Liver (tissue), 9 donors: ENCODE results near the gene ZDHHC6. TPM values are rescaled to one million over a fixed set of nuclear protein-coding genes. Genes with fewer than 3 reads are reported as not detected.

Experiments
- DNase-seq: peaks from one replicate; pipeline ENCODE4 v3.0.0-alpha.2; 2017; ENCODE audit warnings: low spot score
- H3K27ac ChIP-seq, 2 donors: one replicate each; pipeline ENCODE4 v1.7.0; 2013; ENCODE audit warnings: inconsistent platforms in 2 of 2, low read length in 2 of 2, control low read depth in 1 of 2, low read depth in 1 of 2, mild to moderate bottlenecking in 1 of 2
- H3K27me3 ChIP-seq, 4 donors: one replicate each; pipeline versions ENCODE4 v1.6.1 to v1.7.0; 2013; ENCODE audit warnings: low read length in 3 of 4, inconsistent platforms in 1 of 4, mild to moderate bottlenecking in 1 of 4, moderate library complexity in 1 of 4; ENCODE audit not compliant: control insufficient read depth in 4 of 4, insufficient read depth in 4 of 4
- H3K36me3 ChIP-seq, 4 donors: one replicate each; pipeline versions ENCODE4 v1.6.1 to v1.7.0; 2013; ENCODE audit warnings: low read length in 3 of 4, mild to moderate bottlenecking in 3 of 4, low read depth in 1 of 4, moderate library complexity in 1 of 4; ENCODE audit not compliant: control insufficient read depth in 4 of 4, insufficient read depth in 3 of 4
- H3K4me1 ChIP-seq, 4 donors: one replicate each; pipeline versions ENCODE4 v1.6.1 to v1.7.0; 2013; ENCODE audit warnings: low read length in 3 of 4, mild to moderate bottlenecking in 3 of 4, moderate library complexity in 1 of 4; ENCODE audit not compliant: control insufficient read depth in 4 of 4, insufficient read depth in 4 of 4
- H3K4me3 ChIP-seq, 3 donors: one replicate each; pipeline versions ENCODE4 v1.6.1 to v1.7.0; 2013; ENCODE audit warnings: low read length in 3 of 3, control low read depth in 1 of 3, low read depth in 1 of 3, mild to moderate bottlenecking in 1 of 3
- H3K9ac ChIP-seq, 2 donors: one replicate each; pipeline ENCODE4 v1.7.0; 2013; ENCODE audit warnings: low read length in 2 of 2, mild to moderate bottlenecking in 2 of 2, moderate library complexity in 2 of 2, control low read depth in 1 of 2, low read depth in 1 of 2
- H3K9me3 ChIP-seq, 4 donors: one replicate each; pipeline versions ENCODE4 v1.6.1 to v1.7.0; 2013; ENCODE audit warnings: low read length in 3 of 4; ENCODE audit not compliant: control insufficient read depth in 4 of 4
- ATF3 ChIP-seq: IDR thresholded peaks from 2 replicates; pipeline ENCODE4 v1.6.1; 2016; ENCODE audit warnings: antibody characterized with exemption
- CTCF ChIP-seq: fragments of 150-350 bp; IDR thresholded peaks from 2 replicates; pipeline ENCODE4 v1.5.1; 2017; ENCODE audit warnings: improper control_type of control experiment, low read depth, low read length; ENCODE audit not compliant: missing input control
- EGR1 ChIP-seq, 2 donors: IDR thresholded peaks; 2 replicates each; pipeline ENCODE4 v1.6.1; 2016 to 2018; ENCODE audit warnings: antibody characterized with exemption in 2 of 2, low read depth in 2 of 2
- FOXA1 ChIP-seq: IDR thresholded peaks from 2 replicates; pipeline ENCODE4 v1.6.1; 2016; ENCODE audit warnings: antibody characterized with exemption
- FOXA2 ChIP-seq: IDR thresholded peaks from 2 replicates; pipeline ENCODE4 v1.6.1; 2016; ENCODE audit warnings: antibody characterized with exemption
- GABPA ChIP-seq, 2 donors: IDR thresholded peaks in 1 of 2; conservative IDR thresholded peaks in 1 of 2; 2 replicates each; pipeline ENCODE4 v1.6.1; 2016; ENCODE audit warnings: antibody characterized with exemption in 2 of 2, mild to moderate bottlenecking in 1 of 2, moderate library complexity in 1 of 2
- HNF4A ChIP-seq, 2 donors: conservative IDR thresholded peaks; 2 replicates each; pipeline ENCODE4 v1.6.1; 2016; ENCODE audit warnings: antibody characterized with exemption in 2 of 2, mild to moderate bottlenecking in 2 of 2
- HNF4G ChIP-seq: IDR thresholded peaks from 2 replicates; pipeline ENCODE4 v1.6.1; 2016; ENCODE audit warnings: antibody characterized with exemption
- JUND ChIP-seq, 2 donors: IDR thresholded peaks; 2 replicates each; pipeline ENCODE4 v1.6.1; 2016; ENCODE audit warnings: antibody characterized with exemption in 2 of 2
- NR2F2 ChIP-seq: IDR thresholded peaks from 2 replicates; pipeline ENCODE4 v1.6.1; 2016; ENCODE audit warnings: antibody characterized with exemption
- RAD21 ChIP-seq, 2 donors: IDR thresholded peaks; 2 replicates each; pipeline ENCODE4 v1.6.1; 2016; ENCODE audit warnings: antibody characterized with exemption in 2 of 2, mild to moderate bottlenecking in 2 of 2
- RXRA ChIP-seq, 2 donors: IDR thresholded peaks; 2 replicates each; pipeline ENCODE4 v1.6.1; 2017 to 2018; ENCODE audit warnings: antibody characterized with exemption in 2 of 2, mild to moderate bottlenecking in 1 of 2
- SP1 ChIP-seq: IDR thresholded peaks from 2 replicates; pipeline ENCODE4 v1.6.1; 2018; ENCODE audit warnings: antibody characterized with exemption, mild to moderate bottlenecking
- TAF1 ChIP-seq: conservative IDR thresholded peaks from 2 replicates; pipeline ENCODE4 v1.6.1; 2016; ENCODE audit warnings: antibody characterized with exemption, mild to moderate bottlenecking
- YY1 ChIP-seq: IDR thresholded peaks from 2 replicates; pipeline ENCODE4 v1.6.1; 2016; ENCODE audit warnings: antibody characterized with exemption, mild to moderate bottlenecking
- WGBS: extraction: QIAGEN DNeasy Blood & Tissue Kit; methylation state at CpG from one replicate; pipeline ENCODE4 v1.1.7; 2013; 5-methylcytosine and 5-hydroxymethylcytosine counted together
- polyA plus RNA-seq, 2 donors: library from polyadenylated mRNA; stranded (reverse) in 1 of 2; unstranded in 1 of 2; fragments of 200-250 nt in 1 of 2; fragments of >200 nt in 1 of 2; fragmentation: Nextera tagmentation in 1 of 2; extraction: Ambion mirVana in 1 of 2; gene quantifications; one replicate each; pipeline versions ENCODE4 v1.2.1 to v1.2.3, GENCODE V29; 2013 to 2015
- total RNA-seq, 2 donors: library from RNA; depleted of rRNA; stranded (reverse); fragments of >200 nt; gene quantifications; one replicate each; pipeline ENCODE4 v1.2.3, GENCODE V29; 2014
- TF ChIP-seq, protein P1 (sequence below): IDR thresholded peaks from 2 replicates; pipeline ENCODE4 v1.6.1; 2016; ENCODE audit warnings: antibody characterized with exemption, mild to moderate bottlenecking
- donor health status: healthy.
- donor health status: healthy.
- donor health status: healthy.
- donor health status: healthy.
- donor health status: healthy.

ZDHHC6 gene
- total and polyA plus RNA-seq, 4 donors, result 13.2 to 19.4 (median 16.2) TPM

- no peak for DNase-seq
- no peaks in the 10 kb centered on the region for H3K9me3 ChIP-seq
- H3K27ac ChIP-seq, result no peak overlapping the region
- TF ChIP-seq RAD21 (IDR thresholded peaks at IDR 0.05) (no peak), HNF4G (no peak), TAF1 (no peak)
- WGBS, result 83% methylated on average over 4 of the region's 4 CpGs
- peaks cover 9 to 79% (median 76%) of the 10 kb centered on the region in 4 donors for H3K36me3 ChIP-seq
- H3K9ac ChIP-seq, result no peak overlapping the region
- H3K4me1 ChIP-seq, result no peaks in the 10 kb centered on the region
- H3K27me3 ChIP-seq, result no peaks in the 10 kb centered on the region
- no peak overlapping the region for H3K4me3 ChIP-seq
These were observed 37.0 kb downstream of the ZDHHC6 start for GRCh38 chr10:112409755-112410154.

GRCh38 chr10:112409299-112409698 lies 37.4 kb downstream of the ZDHHC6 start:
- 82% methylated on average over 2 of the region's 2 CpGs for WGBS

More at GRCh38 chr10:112409299-112409698, 37.4 kb downstream of the ZDHHC6 start:
- Histone ChIP-seq H3K4me1 (no peaks in the 10 kb centered on the region), H3K27ac (no peak overlapping the region), H3K9me3 (no peaks in the 10 kb centered on the region), H3K4me3 (no peak overlapping the region), H3K36me3 (peaks cover 9 to 80% (median 78%) of the 10 kb centered on the region in 4 donors), H3K27me3 (no peaks in the 10 kb centered on the region), H3K9ac (no peak overlapping the region)
- DNase-seq, result no peak
- no peak for TF ChIP-seq JUND (IDR thresholded peaks at IDR 0.05)
- TF ChIP-seq YY1, result no peak
- no peak for TF ChIP-seq GABPA (IDR thresholded peaks at IDR 0.05 in 1 of 2, conservative IDR thresholded peaks at IDR 0.05 in 1 of 2)
- no peak for TF ChIP-seq TAF1
- TF ChIP-seq CTCF, result no peak
- no peak for TF ChIP-seq RXRA (IDR thresholded peaks at IDR 0.05)
- no peak for TF ChIP-seq ATF3
- TF ChIP-seq HNF4A (conservative IDR thresholded peaks at IDR 0.05), result no peak
- TF ChIP-seq NR2F2, result no peak
- TF ChIP-seq EGR1 (IDR thresholded peaks at IDR 0.05; ENCODE audit: low read depth in 2 of 2), result no peak
- TF ChIP-seq, protein P1, sequence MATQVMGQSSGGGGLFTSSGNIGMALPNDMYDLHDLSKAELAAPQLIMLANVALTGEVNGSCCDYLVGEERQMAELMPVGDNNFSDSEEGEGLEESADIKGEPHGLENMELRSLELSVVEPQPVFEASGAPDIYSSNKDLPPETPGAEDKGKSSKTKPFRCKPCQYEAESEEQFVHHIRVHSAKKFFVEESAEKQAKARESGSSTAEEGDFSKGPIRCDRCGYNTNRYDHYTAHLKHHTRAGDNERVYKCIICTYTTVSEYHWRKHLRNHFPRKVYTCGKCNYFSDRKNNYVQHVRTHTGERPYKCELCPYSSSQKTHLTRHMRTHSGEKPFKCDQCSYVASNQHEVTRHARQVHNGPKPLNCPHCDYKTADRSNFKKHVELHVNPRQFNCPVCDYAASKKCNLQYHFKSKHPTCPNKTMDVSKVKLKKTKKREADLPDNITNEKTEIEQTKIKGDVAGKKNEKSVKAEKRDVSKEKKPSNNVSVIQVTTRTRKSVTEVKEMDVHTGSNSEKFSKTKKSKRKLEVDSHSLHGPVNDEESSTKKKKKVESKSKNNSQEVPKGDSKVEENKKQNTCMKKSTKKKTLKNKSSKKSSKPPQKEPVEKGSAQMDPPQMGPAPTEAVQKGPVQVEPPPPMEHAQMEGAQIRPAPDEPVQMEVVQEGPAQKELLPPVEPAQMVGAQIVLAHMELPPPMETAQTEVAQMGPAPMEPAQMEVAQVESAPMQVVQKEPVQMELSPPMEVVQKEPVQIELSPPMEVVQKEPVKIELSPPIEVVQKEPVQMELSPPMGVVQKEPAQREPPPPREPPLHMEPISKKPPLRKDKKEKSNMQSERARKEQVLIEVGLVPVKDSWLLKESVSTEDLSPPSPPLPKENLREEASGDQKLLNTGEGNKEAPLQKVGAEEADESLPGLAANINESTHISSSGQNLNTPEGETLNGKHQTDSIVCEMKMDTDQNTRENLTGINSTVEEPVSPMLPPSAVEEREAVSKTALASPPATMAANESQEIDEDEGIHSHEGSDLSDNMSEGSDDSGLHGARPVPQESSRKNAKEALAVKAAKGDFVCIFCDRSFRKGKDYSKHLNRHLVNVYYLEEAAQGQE, result no peak
- no peak for TF ChIP-seq HNF4G
- no peak for TF ChIP-seq FOXA1
- TF ChIP-seq FOXA2, result no peak
- no peak for TF ChIP-seq SP1
